ENCODE measurements around the gene LDLR. TPM values are rescaled to one million over a fixed set of nuclear protein-coding genes. Genes with fewer than 3 reads are reported as not detected.

Gene LDLR
- total RNA-seq, 1 donor from 2014 or later: 99.2 TPM

DNA sequence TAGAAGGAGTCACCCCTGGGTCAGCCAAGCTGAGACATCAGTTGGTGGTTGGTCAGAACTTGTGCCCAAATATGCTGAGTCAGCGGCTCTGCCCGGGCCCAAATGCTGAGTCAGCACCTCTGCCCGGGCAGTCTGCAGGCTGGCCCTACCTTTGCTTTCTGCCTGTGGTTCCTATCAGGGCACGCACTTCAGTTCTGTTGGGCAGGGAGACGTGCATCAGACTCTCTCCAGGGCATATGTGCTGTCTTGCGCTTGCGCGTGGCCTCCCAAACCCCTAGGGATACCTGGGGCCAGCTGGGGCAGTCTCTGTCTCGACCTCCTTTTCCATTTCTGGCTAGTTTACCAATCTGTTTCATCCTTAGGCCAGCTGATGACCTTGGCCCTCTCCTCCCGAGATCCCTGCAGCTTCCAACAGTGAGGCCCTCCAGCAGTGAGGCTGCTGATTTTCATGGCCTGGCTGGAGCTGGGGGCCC lies 24.4 kb upstream of the LDLR start:
- Mint-ChIP-seq H3K4me3 (no peak overlapping the region), H3K9me3 (peaks cover 4% of the 10 kb centered on the region), H3K36me3 (peaks cover 46% of the 10 kb centered on the region), H3K4me1 (no peaks in the 10 kb centered on the region), H3K27ac (peak overlapping the region; percentile 34), H3K27me3 (ENCODE audit: low read depth) (no peaks in the 10 kb centered on the region)
- no peak for DNase-seq (ENCODE audit: low spot score in 2 of 2, unreplicated experiment in 2 of 2)
- TF ChIP-seq, protein P1, sequence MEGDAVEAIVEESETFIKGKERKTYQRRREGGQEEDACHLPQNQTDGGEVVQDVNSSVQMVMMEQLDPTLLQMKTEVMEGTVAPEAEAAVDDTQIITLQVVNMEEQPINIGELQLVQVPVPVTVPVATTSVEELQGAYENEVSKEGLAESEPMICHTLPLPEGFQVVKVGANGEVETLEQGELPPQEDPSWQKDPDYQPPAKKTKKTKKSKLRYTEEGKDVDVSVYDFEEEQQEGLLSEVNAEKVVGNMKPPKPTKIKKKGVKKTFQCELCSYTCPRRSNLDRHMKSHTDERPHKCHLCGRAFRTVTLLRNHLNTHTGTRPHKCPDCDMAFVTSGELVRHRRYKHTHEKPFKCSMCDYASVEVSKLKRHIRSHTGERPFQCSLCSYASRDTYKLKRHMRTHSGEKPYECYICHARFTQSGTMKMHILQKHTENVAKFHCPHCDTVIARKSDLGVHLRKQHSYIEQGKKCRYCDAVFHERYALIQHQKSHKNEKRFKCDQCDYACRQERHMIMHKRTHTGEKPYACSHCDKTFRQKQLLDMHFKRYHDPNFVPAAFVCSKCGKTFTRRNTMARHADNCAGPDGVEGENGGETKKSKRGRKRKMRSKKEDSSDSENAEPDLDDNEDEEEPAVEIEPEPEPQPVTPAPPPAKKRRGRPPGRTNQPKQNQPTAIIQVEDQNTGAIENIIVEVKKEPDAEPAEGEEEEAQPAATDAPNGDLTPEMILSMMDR (IDR thresholded peaks at IDR 0.05; ENCODE audit: unreplicated experiment): no peak

DNA sequence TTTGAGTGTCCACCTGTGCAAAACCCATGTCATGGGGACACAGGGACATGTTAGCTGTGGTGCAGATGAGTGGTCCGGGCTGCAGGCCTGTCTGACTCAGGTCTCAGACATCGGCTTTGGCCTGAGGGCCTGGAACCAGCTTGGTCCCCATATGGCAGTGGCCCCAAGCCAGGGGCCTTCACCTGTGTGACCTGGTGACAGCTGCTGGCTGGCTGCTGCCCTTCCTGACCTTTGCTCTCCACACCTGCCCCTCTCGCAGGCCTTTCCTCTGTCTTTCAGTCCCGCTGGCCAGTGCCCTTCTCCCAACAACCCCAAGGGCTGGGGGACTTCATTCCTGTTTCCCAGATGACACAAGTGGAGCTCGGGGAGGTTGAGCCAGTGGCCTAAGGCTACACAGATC lies 22.9 kb upstream of the LDLR start:
- TF ChIP-seq, protein P1 (IDR thresholded peaks at IDR 0.05; ENCODE audit: unreplicated experiment): no peak
- Mint-ChIP-seq H3K36me3 (peaks cover 39% of the 10 kb centered on the region), H3K27ac (no peak overlapping the region), H3K4me3 (no peak overlapping the region), H3K9me3 (peaks cover 4% of the 10 kb centered on the region), H3K27me3 (ENCODE audit: low read depth) (no peaks in the 10 kb centered on the region), H3K4me1 (no peaks in the 10 kb centered on the region)
- no peak for DNase-seq (ENCODE audit: low spot score in 2 of 2, unreplicated experiment in 2 of 2)

DNA sequence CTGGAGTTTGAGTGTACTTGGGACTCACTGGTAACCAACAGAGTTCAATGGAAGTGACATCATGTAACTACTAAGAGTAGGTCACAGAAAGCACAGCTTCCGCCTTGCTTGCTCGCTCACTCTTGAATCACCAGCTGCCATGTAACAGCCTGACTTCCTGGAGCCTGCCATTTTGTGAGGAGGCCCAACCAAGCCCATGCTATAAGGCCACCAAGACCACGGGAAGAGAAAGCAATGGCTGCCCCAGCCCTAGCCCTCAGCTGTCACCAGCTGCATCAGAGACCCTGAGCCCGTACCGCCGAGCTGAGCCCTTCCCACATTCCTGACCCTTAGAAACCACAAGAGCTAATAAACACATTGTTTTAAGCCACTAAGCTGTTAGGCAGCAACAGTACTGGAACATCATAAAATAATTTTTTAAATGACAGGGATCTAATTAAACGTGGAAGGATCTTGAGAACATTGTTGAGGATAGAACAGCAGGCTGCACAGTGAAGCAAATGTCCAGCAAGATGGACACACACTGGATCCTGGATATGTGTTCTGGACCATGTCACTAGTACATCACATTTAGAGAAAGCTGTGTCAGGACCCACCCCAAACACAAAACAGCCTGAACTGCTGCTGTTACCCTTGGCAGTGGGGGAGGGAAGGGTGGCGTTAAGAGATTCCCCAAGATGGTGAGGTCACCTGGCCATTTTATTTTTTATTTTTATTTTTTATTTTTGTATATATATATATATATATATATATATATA lies 21.7 kb upstream of the LDLR start:
- H3K4me1 Mint-ChIP-seq: no peaks in the 10 kb centered on the region
- no peak overlapping the region for H3K4me3 Mint-ChIP-seq
- DNase-seq (ENCODE audit: low spot score in 2 of 2, unreplicated experiment in 2 of 2): no peak
- TF ChIP-seq, protein P1 (IDR thresholded peaks at IDR 0.05; ENCODE audit: unreplicated experiment): no peak
- H3K27me3 Mint-ChIP-seq (ENCODE audit: low read depth): no peaks in the 10 kb centered on the region
- no peak overlapping the region for H3K27ac Mint-ChIP-seq
- peaks cover 4% of the 10 kb centered on the region for H3K9me3 Mint-ChIP-seq
- H3K36me3 Mint-ChIP-seq: peaks cover 32% of the 10 kb centered on the region

DNA sequence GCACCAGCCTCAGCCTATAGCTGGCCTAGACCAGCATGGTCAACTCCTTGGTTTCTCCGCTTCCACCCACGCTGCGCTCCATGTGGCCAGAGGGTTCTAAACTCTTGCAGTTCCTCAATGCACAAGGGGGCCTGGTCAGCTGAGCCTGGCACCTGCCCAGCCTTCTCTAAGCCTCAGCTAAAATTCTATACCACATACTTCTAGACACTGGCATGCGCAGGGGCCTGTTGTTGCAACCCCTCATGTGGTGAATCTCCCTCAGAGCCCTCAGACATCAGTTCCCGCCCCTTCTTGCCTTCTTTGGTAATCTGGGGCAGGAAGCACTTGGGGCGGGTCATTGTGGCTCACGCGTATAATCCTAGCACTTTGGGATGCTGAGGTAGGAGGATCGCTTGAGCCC lies 19.7 kb upstream of the LDLR start:
- no peak for DNase-seq (ENCODE audit: low spot score in 2 of 2, unreplicated experiment in 2 of 2)
- no peak overlapping the region for H3K4me3 Mint-ChIP-seq
- no peaks in the 10 kb centered on the region for H3K27me3 Mint-ChIP-seq (ENCODE audit: low read depth)
- H3K9me3 Mint-ChIP-seq: peaks cover 4% of the 10 kb centered on the region
- no peaks in the 10 kb centered on the region for H3K4me1 Mint-ChIP-seq
- peaks cover 27% of the 10 kb centered on the region for H3K36me3 Mint-ChIP-seq
- no peak overlapping the region for H3K27ac Mint-ChIP-seq
- TF ChIP-seq, protein P1 (IDR thresholded peaks at IDR 0.05; ENCODE audit: unreplicated experiment): no peak

DNA sequence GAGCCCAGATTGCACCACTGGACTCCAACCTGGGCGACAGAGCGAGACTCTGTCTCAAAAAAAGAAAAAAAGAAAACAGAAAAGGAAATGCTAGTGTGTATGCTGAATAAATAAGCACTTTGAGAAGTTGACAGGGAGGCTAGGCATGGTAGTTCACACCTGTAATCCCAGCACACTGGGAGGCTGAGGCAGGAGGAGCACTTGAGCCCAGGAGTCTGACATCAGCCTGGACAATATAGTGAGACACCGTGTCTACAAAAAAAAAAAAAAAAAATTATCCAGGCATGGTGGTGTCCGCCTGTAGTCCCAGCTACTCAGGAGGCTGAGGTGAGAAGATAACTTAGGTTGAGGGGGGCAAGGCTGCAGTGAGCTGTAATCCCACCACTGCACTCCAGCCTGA lies 19.1 kb upstream of the LDLR start:
- Mint-ChIP-seq H3K36me3 (peaks cover 22% of the 10 kb centered on the region), H3K9me3 (peaks cover 4% of the 10 kb centered on the region), H3K27me3 (ENCODE audit: low read depth) (no peaks in the 10 kb centered on the region), H3K27ac (no peak overlapping the region), H3K4me3 (no peak overlapping the region), H3K4me1 (no peaks in the 10 kb centered on the region)
- no peak for DNase-seq (ENCODE audit: low spot score in 2 of 2, unreplicated experiment in 2 of 2)
- TF ChIP-seq, protein P1 (IDR thresholded peaks at IDR 0.05; ENCODE audit: unreplicated experiment): no peak

Measured in mesothelial cell of epicardium (in vitro differentiated cells).